ENCODE data around the gene OR2C1. TPM values are rescaled to one million over a fixed set of nuclear protein-coding genes. Genes with fewer than 3 reads are reported as not detected.

OR2C1 gene
- total RNA-seq, 1 experiment from 2014 or later = not detected

GRCh38 chr16:3358871-3359270, 3.2 kb downstream of the OR2C1 start:
- H3K4me3 ChIP-seq (replicated peaks in 1 of 2; ENCODE audit: low read depth in 1 of 2, low read length in 2 of 2) = no peak overlapping the region
- no peaks in the 10 kb centered on the region for H3K9me3 ChIP-seq (ENCODE audit: control insufficient read depth in 1 of 2, insufficient read depth in 1 of 2, low read depth in 1 of 2, low read length in 2 of 2)
- ATAC-seq (no peak), DNase-seq (ENCODE audit: low read depth, low spot score) (no peak)
- H3K9ac ChIP-seq (ENCODE audit: low read length) = no peak overlapping the region
- H3K27me3 ChIP-seq (ENCODE audit: insufficient read depth, low read length) = no peaks in the 10 kb centered on the region
- CTCF ChIA-PET = no interaction called here
- H3K27ac ChIP-seq (ENCODE audit: low read depth, low read length) = no peak overlapping the region
- H3K9me2 ChIP-seq (ENCODE audit: insufficient read depth) = no peaks in the 10 kb centered on the region
- intact Hi-C loops (cut with micrococcal nuclease) = no loop called here
- no peak overlapping the region for H2AFZ ChIP-seq (ENCODE audit: low read depth, low read length, poor library complexity, severe bottlenecking)
- H4K20me1 ChIP-seq (ENCODE audit: insufficient read depth) = no peaks in the 10 kb centered on the region
- BruUV-seq (replicated peaks) = no TSS peak
- H3K36me3 ChIP-seq (ENCODE audit: control insufficient read depth in 1 of 2, insufficient read depth in 2 of 2, low read length in 2 of 2) = no peaks in the 10 kb centered on the region
- H3K79me2 ChIP-seq (ENCODE audit: insufficient read depth, low read length) = no peaks in the 10 kb centered on the region
- TF ChIP-seq TCF7L2 (IDR thresholded peaks at IDR 0.05; ENCODE audit: borderline replicate concordance, extremely low read depth, insufficient read depth, insufficient read length) (no peak), REST (IDR thresholded peaks at IDR 0.05; ENCODE audit: low read depth) (no peak), EGR1 (IDR thresholded peaks at IDR 0.05; ENCODE audit: low read depth) (no peak), EZH2 (IDR thresholded peaks at IDR 0.05) (no peak), CBX3 (IDR thresholded peaks at IDR 0.05; ENCODE audit: low read depth) (no peak), YY1 (IDR thresholded peaks at IDR 0.05; ENCODE audit: extremely low read depth, insufficient replicate concordance, low read depth, low read length) (no peak), CTCF (IDR thresholded peaks at IDR 0.05 in 2 of 3, conservative IDR thresholded peaks at IDR 0.05 in 1 of 3; ENCODE audit: borderline replicate concordance in 1 of 3, insufficient read depth in 1 of 3, low read depth in 2 of 3, low read length in 2 of 3) (no peak), RAD21 (IDR thresholded peaks at IDR 0.05; ENCODE audit: low read depth) (no peak), CEBPB (IDR thresholded peaks at IDR 0.05; ENCODE audit: low read depth) (no peak)
- RAD21 ChIA-PET (ENCODE audit: low non-redundant PET in 1 of 2, low total read pairs in 2 of 2, uncharacterized antibody in 2 of 2, unreplicated experiment in 2 of 2) = no interaction called here
- H3K4me1 ChIP-seq (ENCODE audit: control insufficient read depth in 1 of 2, insufficient read depth in 2 of 2, low read length in 2 of 2) = no peaks in the 10 kb centered on the region
- no peak overlapping the region for H3K4me2 ChIP-seq (ENCODE audit: low read length)
- POLR2A ChIA-PET = no interaction called here
